ENCODE measurements around the gene PLXNA4. TPM values are rescaled to one million over a fixed set of nuclear protein-coding genes. Genes with fewer than 3 reads are reported as not detected.

PLXNA4 gene
- total and polyA plus RNA-seq, 2 experiments from 2014 or later: 1.9 to 4.8 TPM

DNA sequence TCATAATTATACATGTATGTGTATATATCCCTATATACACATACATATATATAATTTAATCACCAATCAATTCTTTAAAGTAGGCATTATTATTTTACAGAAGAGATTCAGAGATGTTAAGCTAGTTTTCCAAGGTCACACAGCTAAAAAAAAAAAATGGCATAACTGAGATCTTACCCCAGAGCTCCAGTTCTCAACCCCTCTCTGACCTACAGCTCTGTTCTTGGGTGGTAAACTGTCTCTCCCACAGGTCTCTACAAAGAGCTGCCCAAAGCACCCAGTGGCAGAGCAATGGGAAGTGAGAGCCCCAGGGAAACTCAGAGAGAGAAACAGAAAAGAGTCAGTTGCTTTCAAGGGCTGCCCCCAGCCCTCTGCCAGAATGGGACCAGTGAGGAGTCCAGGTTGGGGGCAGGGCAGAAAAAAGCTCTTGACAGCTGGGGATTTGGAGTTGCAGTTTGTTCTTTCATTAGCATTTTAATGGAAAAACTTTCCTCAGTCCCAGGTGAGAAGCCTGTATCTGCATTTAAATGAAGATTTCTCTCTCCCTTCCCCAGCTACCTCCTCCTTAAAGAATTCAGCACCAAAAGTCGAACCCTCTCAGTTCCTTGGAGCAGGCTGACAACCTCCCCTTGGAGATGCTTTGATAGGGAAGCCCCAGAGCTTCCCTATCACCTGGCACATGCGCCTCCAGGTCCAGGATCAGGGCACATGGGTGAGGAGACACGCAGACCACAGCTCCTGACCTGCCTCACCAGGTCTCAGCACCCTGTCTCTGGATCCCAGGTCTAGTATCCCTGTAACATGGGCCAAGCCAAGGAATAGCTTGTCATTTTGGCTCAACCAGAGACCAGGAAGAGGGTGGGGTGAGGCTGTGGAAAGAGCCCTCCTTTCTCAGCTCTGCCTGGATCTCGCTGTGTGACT, 388.1 kb downstream of the PLXNA4 start:
- Histone ChIP-seq H3K4me2 (no peak overlapping the region), H3K9me2 (replicated peaks; ENCODE audit: insufficient read depth) (no peaks in the 10 kb centered on the region), H3K9me3 (ENCODE audit: low read depth) (peaks cover 7% of the 10 kb centered on the region), H2AFZ (no peak overlapping the region), H3K79me2 (no peaks in the 10 kb centered on the region), H3K27me3 (no peaks in the 10 kb centered on the region), H3K4me1 (ENCODE audit: insufficient read depth) (no peaks in the 10 kb centered on the region), H3K4me3 (no peak overlapping the region), H4K20me1 (ENCODE audit: insufficient read depth, poor library complexity, severe bottlenecking) (no peaks in the 10 kb centered on the region), H3K36me3 (replicated peaks; ENCODE audit: insufficient read depth, low read depth) (no peaks in the 10 kb centered on the region), H3K27ac (no peak overlapping the region)
- DNase-seq (ENCODE audit: low spot score): no peak
- TF ChIP-seq CTCF (IDR thresholded peaks at IDR 0.05; ENCODE audit: poor library complexity) (no peak), EZH2 (IDR thresholded peaks at IDR 0.05; ENCODE audit: borderline replicate concordance) (no peak), EZH2phosphoT487 (IDR thresholded peaks at IDR 0.05; ENCODE audit: low read depth, severe bottlenecking, unreplicated experiment) (no peak)
- WGBS (ENCODE audit: low lambda C conversion rate, missing lambda C conversion rate): 43% methylated on average over 4 of the region's 4 CpGs

DNA sequence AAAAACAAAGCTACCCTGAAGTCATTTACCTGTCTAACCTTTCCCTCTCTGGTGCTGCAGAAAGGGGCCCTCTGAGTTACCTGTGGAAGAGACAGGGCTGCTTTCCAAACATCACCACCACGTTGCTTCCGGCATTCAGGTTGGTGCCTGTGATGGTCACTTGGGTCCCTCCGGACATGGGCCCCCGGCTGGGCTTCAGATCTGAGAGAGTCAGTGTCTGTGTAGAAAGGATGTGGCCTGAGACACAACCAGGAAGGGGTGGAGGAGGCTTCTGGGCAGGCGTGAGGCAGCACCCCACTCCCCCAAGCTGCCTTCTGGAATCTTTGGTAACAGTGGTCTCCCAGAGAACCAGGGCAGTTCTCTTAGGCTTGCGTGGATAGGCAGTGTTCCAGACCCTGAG, 388.9 kb downstream of the PLXNA4 start:
- H2AFZ ChIP-seq: no peak overlapping the region
- no peaks in the 10 kb centered on the region for H3K79me2 ChIP-seq
- no peak overlapping the region for H3K4me2 ChIP-seq
- WGBS (ENCODE audit: low lambda C conversion rate, missing lambda C conversion rate): 94% methylated on average over 6 of the region's 6 CpGs
- no peaks in the 10 kb centered on the region for H3K36me3 ChIP-seq (replicated peaks; ENCODE audit: insufficient read depth, low read depth)
- H3K9me3 ChIP-seq (ENCODE audit: low read depth): peaks cover 7% of the 10 kb centered on the region
- no peaks in the 10 kb centered on the region for H3K4me1 ChIP-seq (ENCODE audit: insufficient read depth)
- TF ChIP-seq EZH2 (IDR thresholded peaks at IDR 0.05; ENCODE audit: borderline replicate concordance) (no peak), CTCF (IDR thresholded peaks at IDR 0.05; ENCODE audit: poor library complexity) (no peak), EZH2phosphoT487 (IDR thresholded peaks at IDR 0.05; ENCODE audit: low read depth, severe bottlenecking, unreplicated experiment) (no peak)
- no peaks in the 10 kb centered on the region for H3K27me3 ChIP-seq
- H3K4me3 ChIP-seq: no peak overlapping the region
- no peaks in the 10 kb centered on the region for H3K9me2 ChIP-seq (replicated peaks; ENCODE audit: insufficient read depth)
- DNase-seq (ENCODE audit: low spot score): no peak
- no peaks in the 10 kb centered on the region for H4K20me1 ChIP-seq (ENCODE audit: insufficient read depth, poor library complexity, severe bottlenecking)
- no peak overlapping the region for H3K27ac ChIP-seq

- Histone ChIP-seq H3K27me3 (no peaks in the 10 kb centered on the region), H3K79me2 (no peaks in the 10 kb centered on the region), H3K4me2 (no peak overlapping the region), H3K9me3 (ENCODE audit: low read depth) (peaks cover 7% of the 10 kb centered on the region), H3K4me1 (ENCODE audit: insufficient read depth) (no peaks in the 10 kb centered on the region), H3K27ac (no peak overlapping the region), H2AFZ (no peak overlapping the region), H3K9me2 (replicated peaks; ENCODE audit: insufficient read depth) (no peaks in the 10 kb centered on the region), H4K20me1 (ENCODE audit: insufficient read depth, poor library complexity, severe bottlenecking) (no peaks in the 10 kb centered on the region), H3K4me3 (no peak overlapping the region), H3K36me3 (replicated peaks; ENCODE audit: insufficient read depth, low read depth) (no peaks in the 10 kb centered on the region)
- no peak for DNase-seq (ENCODE audit: low spot score)
- TF ChIP-seq EZH2phosphoT487 (IDR thresholded peaks at IDR 0.05; ENCODE audit: low read depth, severe bottlenecking, unreplicated experiment) (no peak), EZH2 (IDR thresholded peaks at IDR 0.05; ENCODE audit: borderline replicate concordance) (no peak), CTCF (IDR thresholded peaks at IDR 0.05; ENCODE audit: poor library complexity) (no peak)
- 94% methylated on average over 7 of the region's 7 CpGs for WGBS (ENCODE audit: low lambda C conversion rate, missing lambda C conversion rate)
Measured at GRCh38 chr7:132185150-132185549, 391.1 kb downstream of the PLXNA4 start.

All from hepatocyte (in vitro differentiated cells).